ENCODE measurements around the gene AMFR. TPM values are rescaled to one million over a fixed set of nuclear protein-coding genes. Genes with fewer than 3 reads are reported as not detected.

AMFR gene
- total RNA-seq, 1 experiment from 2014 or later, result 48.1 TPM

GRCh38 chr16:56337131-56337857 is 88.1 kb downstream of the AMFR start:
- POLR2A ChIA-PET (ENCODE audit: low non-redundant PET), result no interaction called here
- Histone ChIP-seq H3K27ac (ENCODE audit: low read depth, low read length, poor library complexity, severe bottlenecking) (no peak overlapping the region), H3K4me1 (ENCODE audit: insufficient read depth, low read length, poor library complexity, severe bottlenecking) (no peaks in the 10 kb centered on the region), H3K36me3 (ENCODE audit: insufficient read depth, low read length, poor library complexity, severe bottlenecking) (no peaks in the 10 kb centered on the region), H3K4me3 (ENCODE audit: low read depth, low read length, poor library complexity, severe bottlenecking) (no peak overlapping the region), H3K27me3 (replicated peaks; ENCODE audit: insufficient read depth, low read depth, low read length, poor library complexity) (no peaks in the 10 kb centered on the region), H3K9me3 (ENCODE audit: low read depth, low read length, poor library complexity, severe bottlenecking) (no peaks in the 10 kb centered on the region)
- no TSS peak for BruUV-seq (replicated peaks)
- CTCF ChIA-PET, result no interaction called here
- no peak for TF ChIP-seq EZH2 (IDR thresholded peaks at IDR 0.05; ENCODE audit: borderline replicate concordance, low read depth, low read length, poor library complexity, severe bottlenecking)
- TF ChIP-seq CTCF (conservative IDR thresholded peaks at IDR 0.05; ENCODE audit: low read depth, low read length), result no peak
- DNase-seq (ENCODE audit: low spot score), result no peak
- intact Hi-C loops (cut with micrococcal nuclease; ENCODE audit: unreplicated experiment), result no loop called here

- no peak for DNase-seq (ENCODE audit: low spot score)
- ChIA-PET CTCF (no interaction called here), POLR2A (ENCODE audit: low non-redundant PET) (no interaction called here)
- intact Hi-C loops (cut with micrococcal nuclease; ENCODE audit: unreplicated experiment), result no loop called here
- Histone ChIP-seq H3K27ac (ENCODE audit: low read depth, low read length, poor library complexity, severe bottlenecking) (no peak overlapping the region), H3K36me3 (ENCODE audit: insufficient read depth, low read length, poor library complexity, severe bottlenecking) (no peaks in the 10 kb centered on the region), H3K4me3 (ENCODE audit: low read depth, low read length, poor library complexity, severe bottlenecking) (no peak overlapping the region), H3K27me3 (replicated peaks; ENCODE audit: insufficient read depth, low read depth, low read length, poor library complexity) (no peaks in the 10 kb centered on the region), H3K4me1 (ENCODE audit: insufficient read depth, low read length, poor library complexity, severe bottlenecking) (no peaks in the 10 kb centered on the region), H3K9me3 (ENCODE audit: low read depth, low read length, poor library complexity, severe bottlenecking) (no peaks in the 10 kb centered on the region)
- TF ChIP-seq EZH2 (IDR thresholded peaks at IDR 0.05; ENCODE audit: borderline replicate concordance, low read depth, low read length, poor library complexity, severe bottlenecking), result no peak
- no peak for TF ChIP-seq CTCF (conservative IDR thresholded peaks at IDR 0.05; ENCODE audit: low read depth, low read length)
- no TSS peak for BruUV-seq (replicated peaks)
These were observed 88.6 kb downstream of the AMFR start for GRCh38 chr16:56336711-56337110.

- H3K4me1 ChIP-seq (ENCODE audit: insufficient read depth, low read length, poor library complexity, severe bottlenecking), result no peaks in the 10 kb centered on the region
- H3K27me3 ChIP-seq (replicated peaks; ENCODE audit: insufficient read depth, low read depth, low read length, poor library complexity), result no peaks in the 10 kb centered on the region
- H3K27ac ChIP-seq (ENCODE audit: low read depth, low read length, poor library complexity, severe bottlenecking), result no peak overlapping the region
- ChIA-PET CTCF (no interaction called here), POLR2A (ENCODE audit: low non-redundant PET) (no interaction called here)
- H3K36me3 ChIP-seq (ENCODE audit: insufficient read depth, low read length, poor library complexity, severe bottlenecking), result no peaks in the 10 kb centered on the region
- no peaks in the 10 kb centered on the region for H3K9me3 ChIP-seq (ENCODE audit: low read depth, low read length, poor library complexity, severe bottlenecking)
- no peak overlapping the region for H3K4me3 ChIP-seq (ENCODE audit: low read depth, low read length, poor library complexity, severe bottlenecking)
- no peak for DNase-seq (ENCODE audit: low spot score)
- TF ChIP-seq EZH2 (IDR thresholded peaks at IDR 0.05; ENCODE audit: borderline replicate concordance, low read depth, low read length, poor library complexity, severe bottlenecking) (no peak), CTCF (conservative IDR thresholded peaks at IDR 0.05; ENCODE audit: low read depth, low read length) (no peak)
- BruUV-seq (replicated peaks), result no TSS peak
- intact Hi-C loops (cut with micrococcal nuclease; ENCODE audit: unreplicated experiment), result no loop called here
These were observed 89.2 kb downstream of the AMFR start for GRCh38 chr16:56336071-56336688.
